Prostate gland (tissue), 2 donors: ENCODE data around the gene STAT5A. TPM values are rescaled to one million over a fixed set of nuclear protein-coding genes. Genes with fewer than 3 reads are reported as not detected.
A peak's percentile ranks its signal among the peaks of the same experiment; 100 is the strongest.

ENCODE experiments used
- DNase-seq: peaks from one replicate; pipeline ENCODE4 v3.0.0-alpha.2; 2019; ENCODE audit warnings: low spot score
- H3K27ac ChIP-seq, 2 donors: fragments of 200-600 bp; sonication (generic); 2 replicates each; pipeline ENCODE4 v1.5.1; 2017 to 2019
- H3K27me3 ChIP-seq: fragments of 200-600 bp; sonication (generic); replicated peaks from 2 replicates; pipeline ENCODE4 v1.5.1; 2019; ENCODE audit not compliant: insufficient read depth
- H3K36me3 ChIP-seq, 2 donors: fragments of 200-600 bp; sonication (generic); 1 replicate in 1 of 2; 2 replicates in 1 of 2; pipeline versions ENCODE4 v1.5.1 to v1.8.1; 2017 to 2019
- H3K4me1 ChIP-seq: fragments of 200-600 bp; sonication (generic); replicated peaks from 2 replicates; pipeline ENCODE4 v1.5.1; 2019
- H3K4me3 ChIP-seq, 2 donors: fragments of 200-600 bp; sonication (generic); 2 replicates each; pipeline ENCODE4 v1.5.1; 2017 to 2019
- H3K9me3 ChIP-seq: fragments of 200-600 bp; sonication (generic); 2 replicates; pipeline ENCODE4 v1.5.1; 2017
- POLR2A ChIP-seq: fragments of 450-650 bp; IDR thresholded peaks from one replicate; pipeline ENCODE4 v1.6.1; 2016; ENCODE audit warnings: antibody characterized with exemption, mild to moderate bottlenecking
- POLR2AphosphoS5 ChIP-seq: sonication (generic); formaldehyde crosslinking; IDR thresholded peaks from one replicate; pipeline ENCODE4 v1.6.1; 2017; ENCODE audit warnings: antibody characterized with exemption
- WGBS: methylation state at CpG from one replicate; pipeline ENCODE4 v1.1.5; 2018; 5-methylcytosine and 5-hydroxymethylcytosine counted together
- intact Hi-C: fragments of 100-400 bp; cut with DNase I; formaldehyde crosslinking; loops from one replicate; pipeline ENCODE4 v1.14.2; 2022
- total RNA-seq, 2 donors: library from RNA; depleted of rRNA; stranded (reverse); fragments of >200 nt; gene quantifications; one replicate each; pipeline ENCODE4 v1.1.0, GENCODE V29; 2016
- TF ChIP-seq, protein P1 (sequence below), 4 experiments: fragments of 200-600 bp in 2 of 4; fragments of 450-650 bp in 2 of 4; sonication (generic) in 2 of 4; IDR thresholded peaks; 1 replicate in 3 of 4; 2 replicates in 1 of 4; pipeline ENCODE4 v1.5.1; 2016 to 2019; ENCODE audit warnings: antibody characterized with exemption in 4 of 4, mild to moderate bottlenecking in 2 of 4, moderate library complexity in 2 of 4

Gene STAT5A
- total RNA-seq, 2 donors from 2014 or later = 31.1 to 45.8 TPM

DNA sequence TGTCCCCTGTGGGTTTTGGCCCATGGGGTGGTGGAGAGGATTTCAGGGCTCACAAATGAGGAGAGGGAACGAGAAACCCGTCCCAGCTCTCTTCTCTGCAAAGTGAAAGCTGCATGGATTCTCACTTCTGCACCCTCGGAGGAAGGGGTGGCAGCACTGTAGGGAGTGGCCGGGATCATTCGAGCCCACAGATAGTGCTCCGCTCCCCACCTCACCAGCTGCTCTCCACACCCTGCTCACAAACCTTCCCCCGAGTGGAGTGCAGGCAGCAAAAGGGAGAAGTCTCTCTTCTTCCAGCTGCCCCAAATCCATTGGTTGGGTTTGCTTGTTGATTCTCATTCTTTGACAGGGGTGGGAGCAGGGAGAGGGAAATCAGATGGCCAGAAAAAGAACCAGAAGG lies 20.1 kb downstream of the STAT5A start:
- WGBS = 60% methylated on average over 7 of the region's 7 CpGs
- Histone ChIP-seq H3K36me3 (no peaks in the 10 kb centered on the region), H3K27me3 (no peaks in the 10 kb centered on the region), H3K4me3 (no peak overlapping the region), H3K4me1 (peaks cover 7% of the 10 kb centered on the region), H3K9me3 (no peaks in the 10 kb centered on the region), H3K27ac (peak overlapping the region in 1 of 2 donors; percentile 18)
- intact Hi-C loops = no loop called here
- TF ChIP-seq, protein P1, sequence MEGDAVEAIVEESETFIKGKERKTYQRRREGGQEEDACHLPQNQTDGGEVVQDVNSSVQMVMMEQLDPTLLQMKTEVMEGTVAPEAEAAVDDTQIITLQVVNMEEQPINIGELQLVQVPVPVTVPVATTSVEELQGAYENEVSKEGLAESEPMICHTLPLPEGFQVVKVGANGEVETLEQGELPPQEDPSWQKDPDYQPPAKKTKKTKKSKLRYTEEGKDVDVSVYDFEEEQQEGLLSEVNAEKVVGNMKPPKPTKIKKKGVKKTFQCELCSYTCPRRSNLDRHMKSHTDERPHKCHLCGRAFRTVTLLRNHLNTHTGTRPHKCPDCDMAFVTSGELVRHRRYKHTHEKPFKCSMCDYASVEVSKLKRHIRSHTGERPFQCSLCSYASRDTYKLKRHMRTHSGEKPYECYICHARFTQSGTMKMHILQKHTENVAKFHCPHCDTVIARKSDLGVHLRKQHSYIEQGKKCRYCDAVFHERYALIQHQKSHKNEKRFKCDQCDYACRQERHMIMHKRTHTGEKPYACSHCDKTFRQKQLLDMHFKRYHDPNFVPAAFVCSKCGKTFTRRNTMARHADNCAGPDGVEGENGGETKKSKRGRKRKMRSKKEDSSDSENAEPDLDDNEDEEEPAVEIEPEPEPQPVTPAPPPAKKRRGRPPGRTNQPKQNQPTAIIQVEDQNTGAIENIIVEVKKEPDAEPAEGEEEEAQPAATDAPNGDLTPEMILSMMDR (IDR thresholded peaks at IDR 0.05) = no peak
- no peak for TF ChIP-seq POLR2AphosphoS5
- no peak for TF ChIP-seq POLR2A
- DNase-seq = no peak

DNA sequence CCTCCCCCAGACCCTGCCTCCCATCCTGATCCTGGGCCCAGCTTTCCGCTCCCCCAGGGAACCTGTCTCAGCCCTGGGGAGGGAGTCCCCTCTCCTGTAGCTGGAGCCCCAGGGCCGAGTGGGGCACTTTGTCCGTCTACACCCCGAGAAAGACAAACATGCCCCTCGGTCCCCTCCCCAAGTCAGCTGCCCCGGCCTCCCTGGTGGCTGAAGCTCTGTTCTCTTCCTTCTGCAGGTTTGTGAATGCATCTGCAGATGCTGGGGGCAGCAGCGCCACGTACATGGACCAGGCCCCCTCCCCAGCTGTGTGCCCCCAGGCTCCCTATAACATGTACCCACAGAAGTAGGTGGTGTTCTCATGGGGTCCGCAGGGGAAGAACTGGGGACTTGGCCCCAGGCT lies 20.8 kb downstream of the STAT5A start:
- WGBS = 74% methylated on average over 9 of the region's 9 CpGs
- Histone ChIP-seq H3K27ac (peak overlapping the region in 1 of 2 donors; percentile 18), H3K9me3 (no peaks in the 10 kb centered on the region), H3K4me1 (peaks cover 7% of the 10 kb centered on the region), H3K4me3 (no peak overlapping the region), H3K36me3 (no peaks in the 10 kb centered on the region), H3K27me3 (no peaks in the 10 kb centered on the region)
- TF ChIP-seq, protein P1 (IDR thresholded peaks at IDR 0.05) = no peak
- TF ChIP-seq POLR2A (no peak), POLR2AphosphoS5 (no peak)
- DNase-seq = no peak
- intact Hi-C loops = no loop called here

DNA sequence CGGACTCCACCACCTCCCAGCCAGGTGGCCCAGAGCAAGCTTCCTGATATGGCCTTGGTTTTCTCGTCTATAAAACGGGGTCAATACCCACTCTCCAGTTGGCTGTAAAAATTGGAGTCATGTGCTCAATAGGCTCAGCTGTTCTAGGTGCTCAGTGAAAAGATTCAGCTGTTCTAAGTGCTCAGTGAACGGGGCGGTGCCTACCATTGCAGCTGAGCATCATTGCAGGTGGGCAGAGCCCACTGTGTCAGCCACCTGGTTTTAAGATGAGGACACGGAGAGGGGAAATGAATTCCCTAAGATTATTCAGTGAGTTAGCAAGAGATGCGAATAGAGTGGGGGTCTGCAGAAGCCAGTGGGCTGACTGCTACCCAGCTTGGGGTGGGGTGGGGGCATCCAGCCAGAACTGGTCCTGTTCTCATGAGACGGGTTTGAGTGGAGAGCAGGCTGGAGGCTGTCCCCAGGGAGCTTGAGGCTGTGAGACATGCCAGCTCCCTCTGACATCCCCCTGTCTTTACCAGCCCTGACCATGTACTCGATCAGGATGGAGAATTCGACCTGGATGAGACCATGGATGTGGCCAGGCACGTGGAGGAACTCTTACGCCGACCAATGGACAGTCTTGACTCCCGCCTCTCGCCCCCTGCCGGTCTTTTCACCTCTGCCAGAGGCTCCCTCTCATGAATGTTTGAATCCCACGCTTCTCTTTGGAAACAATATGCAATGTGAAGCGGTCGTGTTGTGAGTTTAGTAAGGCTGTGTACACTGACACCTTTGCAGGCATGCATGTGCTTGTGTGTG lies 21.9 kb downstream of the STAT5A start:
- Histone ChIP-seq H3K27me3 (no peaks in the 10 kb centered on the region), H3K36me3 (no peaks in the 10 kb centered on the region), H3K4me3 (no peak overlapping the region), H3K9me3 (no peaks in the 10 kb centered on the region), H3K4me1 (peaks cover 7% of the 10 kb centered on the region), H3K27ac (peak overlapping the region; percentile 71 to 81)
- intact Hi-C loops = loop anchor here (5.0 kb wide), 1 partner anchor 207 kb away; no protein-coding TSS in a partner anchor
- TF ChIP-seq, protein P1 (IDR thresholded peaks at IDR 0.05) = no peak
- TF ChIP-seq POLR2A (no peak), POLR2AphosphoS5 (no peak)
- WGBS = 66% methylated on average over 19 of the region's 19 CpGs
- DNase-seq = no peak

DNA sequence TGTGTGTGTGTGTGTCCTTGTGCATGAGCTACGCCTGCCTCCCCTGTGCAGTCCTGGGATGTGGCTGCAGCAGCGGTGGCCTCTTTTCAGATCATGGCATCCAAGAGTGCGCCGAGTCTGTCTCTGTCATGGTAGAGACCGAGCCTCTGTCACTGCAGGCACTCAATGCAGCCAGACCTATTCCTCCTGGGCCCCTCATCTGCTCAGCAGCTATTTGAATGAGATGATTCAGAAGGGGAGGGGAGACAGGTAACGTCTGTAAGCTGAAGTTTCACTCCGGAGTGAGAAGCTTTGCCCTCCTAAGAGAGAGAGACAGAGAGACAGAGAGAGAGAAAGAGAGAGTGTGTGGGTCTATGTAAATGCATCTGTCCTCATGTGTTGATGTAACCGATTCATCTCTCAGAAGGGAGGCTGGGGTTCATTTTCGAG lies 22.5 kb downstream of the STAT5A start:
- no peak for DNase-seq
- 68% methylated on average over 9 of the region's 9 CpGs for WGBS
- intact Hi-C loops = loop anchor here (5.0 kb wide), 1 partner anchor 206 kb away; no protein-coding TSS in a partner anchor
- Histone ChIP-seq H3K27me3 (no peaks in the 10 kb centered on the region), H3K36me3 (no peaks in the 10 kb centered on the region), H3K4me1 (peaks cover 7% of the 10 kb centered on the region), H3K4me3 (no peak overlapping the region), H3K27ac (peak overlapping the region; percentile 71 to 81), H3K9me3 (no peaks in the 10 kb centered on the region)
- TF ChIP-seq, protein P1 (IDR thresholded peaks at IDR 0.05) = no peak
- no peak for TF ChIP-seq POLR2A
- no peak for TF ChIP-seq POLR2AphosphoS5
